GM19452 (cell line): ENCODE results near the gene ZNF586.
"Not testable (repeated sequence)": the region's sequence is repeated elsewhere in the genome, so short reads cannot be mapped to it uniquely, and the experiment has no call there.

ENCODE experiments used
- ATAC-seq: cut with Tn5 transposase; IDR thresholded peaks from one replicate; pipeline ENCODE4 v1.9.1; 2021; ENCODE audit not compliant: unreplicated experiment

The ZNF586 gene

DNA sequence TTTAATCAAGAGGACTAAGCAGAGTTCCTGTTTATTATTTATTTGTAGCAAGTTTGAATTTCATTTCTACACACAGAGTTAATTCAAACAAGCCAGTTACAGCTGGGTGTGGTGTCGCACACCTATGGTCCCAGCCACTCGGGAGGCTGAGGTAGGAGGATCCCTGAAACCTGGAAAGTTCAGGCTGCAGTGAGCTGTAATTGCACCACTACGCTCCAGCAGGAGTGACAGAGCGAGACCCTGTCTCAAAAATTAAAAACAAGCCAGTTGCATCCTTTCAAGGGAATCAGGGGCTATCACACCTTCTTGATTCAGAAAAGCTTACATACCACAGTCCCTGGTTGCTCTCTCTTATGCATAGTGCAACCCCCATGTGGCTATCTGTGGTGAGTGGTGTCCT lies 19.8 kb downstream of the ZNF586 start:
- ATAC-seq = no peak

DNA sequence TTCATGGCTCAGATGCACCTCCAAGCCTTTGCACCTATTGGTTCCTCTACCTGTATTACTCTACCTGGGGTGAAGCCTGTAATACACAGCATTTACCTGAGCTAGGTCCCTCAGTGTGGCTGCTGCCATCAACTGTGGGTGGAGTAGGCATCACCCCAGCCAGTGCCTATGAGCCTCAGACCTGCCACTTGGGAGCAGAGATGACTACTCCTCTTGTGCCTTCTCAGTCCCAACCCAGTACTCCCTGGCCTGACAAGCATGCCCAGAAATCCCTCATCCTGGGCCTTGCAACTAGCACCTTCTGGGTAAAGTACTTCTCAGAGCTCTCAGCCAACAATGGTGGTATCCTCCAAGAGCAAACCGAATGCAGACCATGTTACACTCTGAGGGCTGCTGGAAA lies 27.1 kb downstream of the ZNF586 start:
- not testable (repeated sequence) for ATAC-seq

DNA sequence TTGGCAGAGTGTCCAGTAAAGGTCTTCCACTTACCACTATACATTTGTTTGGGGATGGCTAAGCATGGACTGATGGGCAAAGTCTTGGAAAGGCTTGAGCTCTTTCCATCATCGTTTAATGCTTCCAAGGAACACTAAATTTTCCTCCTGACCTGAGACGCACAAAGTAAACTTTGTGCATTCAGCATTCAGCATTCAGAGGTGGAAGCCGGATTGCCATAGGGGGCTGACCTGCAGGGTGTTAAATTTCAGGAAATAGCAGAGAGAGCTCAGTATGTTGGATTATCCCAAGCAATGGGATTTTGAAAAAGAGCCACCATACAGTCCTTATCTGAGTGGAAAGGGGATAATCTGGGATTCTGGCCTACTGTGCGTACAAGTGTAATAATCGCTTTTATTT lies 31.2 kb downstream of the ZNF586 start:
- no peak for ATAC-seq

DNA sequence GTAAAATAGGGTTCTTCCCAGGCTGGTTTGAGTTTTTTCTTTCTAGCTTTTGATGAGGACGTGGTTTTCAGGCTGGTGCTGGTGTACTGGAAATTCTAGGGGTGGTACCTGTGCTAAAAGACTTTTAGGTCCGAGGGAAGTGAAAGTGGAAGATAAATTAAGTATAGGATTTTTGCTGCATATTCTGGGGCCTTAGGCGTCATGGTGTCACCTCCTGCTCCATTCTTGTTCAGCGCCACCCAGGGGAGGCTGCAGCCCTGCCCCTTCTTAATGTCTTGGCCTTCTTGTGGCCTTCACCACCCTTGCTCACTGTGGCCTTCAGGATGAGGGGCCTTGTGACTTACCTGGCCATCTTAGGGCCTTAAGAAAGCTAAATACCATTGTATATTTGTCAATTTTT lies 32.8 kb downstream of the ZNF586 start:
- ATAC-seq = no peak

DNA sequence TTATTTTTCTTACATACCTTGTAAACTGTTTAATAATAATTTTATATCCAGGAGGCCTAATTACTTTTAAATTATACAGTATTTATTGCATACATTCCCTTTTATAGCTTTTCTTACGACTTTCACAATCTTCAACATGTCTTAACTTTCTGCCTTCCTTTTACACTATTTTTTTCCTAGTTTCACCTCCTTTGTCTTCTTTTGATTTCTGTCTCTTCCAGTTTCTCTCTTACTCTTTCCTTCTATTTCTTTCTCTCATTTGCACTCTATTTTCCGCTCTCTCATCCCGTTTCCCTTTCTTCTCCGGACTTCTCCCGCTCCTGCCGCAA lies 33.8 kb downstream of the ZNF586 start:
- ATAC-seq = no peak

DNA sequence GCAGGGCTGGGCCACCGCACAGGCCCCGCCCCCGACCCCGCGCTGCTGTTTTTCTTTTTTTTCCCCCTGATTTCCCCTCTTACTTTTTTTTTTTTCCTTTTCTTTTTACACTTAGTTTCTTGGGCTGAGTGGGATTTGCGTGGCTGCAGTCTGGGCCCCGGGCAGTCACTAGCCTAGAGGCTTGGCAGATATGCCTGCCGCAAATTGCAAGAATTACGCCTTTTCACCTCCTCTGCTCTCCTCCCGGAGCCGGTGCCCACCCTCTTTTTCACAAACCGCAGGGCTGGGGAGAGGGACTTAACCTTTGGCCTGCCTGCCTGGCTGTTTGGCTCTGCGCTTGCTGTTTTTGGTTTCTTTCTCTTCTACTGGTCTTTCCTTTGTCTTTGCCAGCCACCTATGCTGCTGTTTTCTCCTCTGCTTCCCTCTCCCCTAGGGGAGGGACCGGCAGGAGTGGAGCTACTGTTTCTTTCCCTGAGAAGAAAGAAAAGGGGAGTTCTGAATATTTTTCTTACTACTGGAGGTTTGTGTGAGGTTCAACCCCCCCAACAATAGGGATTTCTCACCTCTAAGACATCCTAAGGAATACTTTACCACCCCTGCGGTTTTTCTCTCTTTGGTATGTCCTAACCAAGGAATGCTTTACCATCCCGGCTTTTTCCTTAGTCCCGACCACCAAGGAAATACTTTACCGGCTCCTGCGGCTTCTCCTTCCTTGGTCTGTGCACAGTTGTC lies 34.3 kb downstream of the ZNF586 start:
- no peak for ATAC-seq

DNA sequence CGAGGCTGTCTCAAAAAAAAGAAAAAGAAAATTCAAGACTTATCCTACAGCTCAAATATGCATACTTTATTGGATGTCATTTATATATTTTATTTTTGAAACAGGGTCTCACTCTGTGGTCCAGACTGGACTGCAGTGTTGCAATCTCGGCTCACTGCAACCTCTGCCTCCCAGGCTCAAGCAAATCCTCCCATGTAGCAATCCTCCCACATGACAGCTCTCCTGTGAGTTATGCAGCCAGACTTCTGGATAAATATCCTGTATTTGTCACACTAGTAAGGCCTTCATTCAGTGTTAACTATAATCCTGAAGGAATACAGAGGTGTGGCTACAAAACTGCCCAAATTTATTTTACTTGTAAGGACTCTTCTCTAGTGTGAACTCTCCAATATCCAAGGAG lies 38.1 kb downstream of the ZNF586 start:
- no peak for ATAC-seq

DNA sequence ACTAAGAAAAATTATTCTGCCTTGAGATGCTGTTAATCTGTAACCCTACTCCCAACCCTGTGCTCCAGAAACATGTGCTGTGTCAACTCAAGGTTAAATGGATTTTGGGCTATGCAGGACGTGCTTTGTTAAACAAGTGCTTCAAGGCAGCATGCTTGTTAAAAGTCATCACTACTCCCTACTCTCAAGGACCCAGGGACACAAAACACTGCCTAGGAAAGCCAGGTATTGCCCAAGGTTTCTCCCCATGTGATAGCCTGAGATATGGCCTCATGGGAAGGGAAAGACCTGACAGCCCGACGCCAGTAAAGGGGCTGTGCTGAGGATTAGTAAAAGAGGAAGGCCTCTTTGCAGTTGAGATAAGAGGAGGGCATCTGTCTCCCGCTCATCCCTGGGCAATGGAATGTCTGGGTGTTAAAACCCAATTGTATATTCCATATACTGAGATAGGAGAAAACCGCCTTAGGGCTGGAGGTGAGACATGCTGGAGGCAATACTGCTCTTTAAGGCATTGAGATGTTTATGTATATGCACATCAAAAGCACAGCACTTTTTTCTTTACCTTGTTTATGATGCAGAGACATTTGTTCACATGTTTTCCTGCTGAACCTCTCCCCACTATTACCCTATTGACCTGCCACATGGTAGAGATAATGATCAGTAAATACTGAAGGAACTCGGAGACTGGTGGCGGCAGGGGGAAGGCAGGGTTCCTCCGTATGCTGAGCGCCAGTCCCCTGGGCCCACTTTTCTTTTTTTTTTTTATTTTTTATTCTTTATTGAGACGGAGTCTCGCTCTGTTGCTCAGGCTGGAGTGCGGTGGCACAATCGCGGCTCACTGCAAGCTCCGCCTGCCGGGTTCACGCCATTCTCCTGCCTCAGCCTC lies 41.2 kb downstream of the ZNF586 start:
- not testable (repeated sequence) for ATAC-seq

DNA sequence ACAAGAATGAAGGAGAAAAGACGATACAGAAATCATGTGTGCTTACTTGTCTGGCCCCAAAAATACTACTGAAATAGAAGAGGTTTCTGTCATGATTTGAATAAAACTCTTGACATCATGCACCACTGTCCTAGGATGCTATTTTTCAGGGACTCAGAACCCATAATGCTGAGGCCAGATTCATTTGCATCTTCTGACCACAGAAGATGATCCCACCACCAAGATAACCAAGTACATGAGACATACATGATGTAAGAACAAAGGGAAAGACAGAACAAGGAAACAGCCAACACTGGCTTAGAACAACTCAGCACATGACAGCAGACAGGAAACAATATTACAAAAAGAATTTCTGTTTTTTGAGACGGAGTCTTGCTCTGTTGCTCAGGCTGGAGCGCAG lies 42.8 kb downstream of the ZNF586 start:
- ATAC-seq = no peak

DNA sequence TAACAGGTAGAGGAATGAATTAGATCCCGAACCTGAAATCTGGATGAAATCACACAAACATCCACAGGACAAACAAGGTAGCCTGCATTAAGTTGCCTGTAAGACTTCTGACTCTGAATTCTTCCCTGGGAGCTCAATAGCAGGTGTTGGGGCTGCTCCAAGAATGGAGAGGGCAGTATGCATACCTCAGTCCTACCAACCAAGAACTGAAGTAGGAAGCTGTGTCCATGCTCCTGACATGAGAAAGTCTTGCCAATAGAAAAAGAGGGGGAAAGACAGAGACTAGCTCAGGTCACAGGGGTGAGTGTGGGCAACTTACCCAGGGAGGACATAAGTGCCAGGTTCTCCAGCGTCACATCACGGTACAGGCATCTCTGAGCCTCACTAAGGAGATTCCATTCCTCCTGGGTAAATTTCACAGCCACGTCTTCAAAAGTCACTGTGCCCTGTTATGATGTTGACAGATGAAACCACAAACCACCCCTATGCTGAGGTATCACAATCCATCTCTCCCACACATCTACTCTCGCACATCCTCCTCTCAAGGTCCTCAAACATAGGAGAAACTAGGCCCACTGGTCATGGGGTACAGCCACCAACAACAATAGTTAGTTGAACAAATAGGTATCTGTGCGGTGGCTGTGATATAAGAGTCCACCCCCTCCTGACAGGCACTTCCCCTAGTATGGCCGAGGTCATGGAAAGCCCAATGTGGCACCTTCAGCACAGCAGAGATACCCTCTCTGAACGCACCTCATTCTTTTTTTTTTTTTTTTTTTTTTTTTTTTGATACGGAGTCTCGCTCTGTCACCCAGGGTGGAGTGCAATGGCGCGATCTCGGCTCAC lies 43.7 kb downstream of the ZNF586 start:
- not testable (repeated sequence) for ATAC-seq

DNA sequence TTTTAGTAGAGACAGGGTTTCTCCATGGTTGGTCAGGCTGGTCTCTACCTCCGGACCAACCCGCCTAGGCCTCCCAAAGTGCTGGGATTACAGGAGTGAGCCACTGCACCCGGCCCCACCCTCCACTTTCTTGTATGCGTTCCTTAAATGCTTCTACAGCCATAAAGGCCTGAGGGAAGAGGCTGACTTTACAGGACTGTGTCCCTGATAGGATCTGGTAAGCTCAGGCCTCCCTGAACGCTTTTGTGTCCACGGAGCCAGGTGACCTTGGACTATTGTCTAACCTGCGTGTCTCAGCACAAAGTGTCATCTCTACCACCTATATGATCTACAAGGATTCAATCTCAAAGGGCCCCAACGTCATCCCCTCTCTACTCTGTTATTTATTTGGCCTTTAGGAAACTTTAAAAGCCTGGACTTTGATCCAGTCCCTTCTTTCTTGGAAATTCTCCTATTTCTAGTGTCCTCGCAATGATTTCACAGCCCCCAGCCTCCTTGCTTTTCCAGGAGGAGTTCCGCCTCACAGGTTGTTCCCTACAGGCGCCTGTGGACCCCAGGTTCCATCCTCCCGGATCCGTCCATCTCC lies 44.5 kb downstream of the ZNF586 start:
- ATAC-seq = no peak

DNA sequence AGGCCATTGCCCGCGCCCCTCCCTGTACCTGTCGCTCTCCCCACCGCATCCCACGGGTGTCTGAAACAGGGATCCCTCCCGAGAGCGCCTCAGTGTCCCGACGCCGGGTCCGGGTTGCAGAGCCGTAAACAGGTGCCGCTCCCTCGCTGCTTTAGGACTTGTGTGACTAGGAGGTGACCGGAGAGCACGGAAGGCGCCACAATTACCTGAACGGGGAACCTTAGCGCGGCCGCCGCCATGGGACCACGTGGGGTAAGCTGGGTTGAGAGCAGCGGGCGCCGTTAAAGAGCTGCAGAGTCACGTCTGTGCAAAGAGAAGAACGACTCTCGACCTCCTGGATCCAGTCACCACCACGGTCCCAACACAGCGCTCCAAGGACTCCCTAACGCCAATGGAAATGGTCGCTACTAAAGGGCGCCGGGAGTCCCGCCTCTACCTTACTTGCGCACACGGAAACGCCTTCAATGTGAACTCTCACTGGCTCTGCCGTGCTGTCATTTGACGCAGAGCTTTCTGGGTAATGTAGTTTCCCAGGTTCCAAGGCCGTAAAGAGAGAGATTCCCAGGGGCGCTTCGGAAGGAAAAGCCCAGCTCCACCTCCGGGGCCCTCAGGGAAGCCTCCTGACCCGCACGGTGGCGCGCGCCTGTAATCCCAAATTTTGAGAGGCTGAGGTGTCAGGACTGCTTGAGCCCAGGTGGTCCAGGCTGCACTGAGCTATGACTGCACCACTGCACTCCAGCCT lies 45.2 kb downstream of the ZNF586 start, which contains the start of gene ZNF552:
ZNF552 (minus strand) TSS at position 409 of the 742 bp plus-strand sequence; CDS start at position 239, 170 bp downstream.
- ATAC-seq = peak; percentile 71

DNA sequence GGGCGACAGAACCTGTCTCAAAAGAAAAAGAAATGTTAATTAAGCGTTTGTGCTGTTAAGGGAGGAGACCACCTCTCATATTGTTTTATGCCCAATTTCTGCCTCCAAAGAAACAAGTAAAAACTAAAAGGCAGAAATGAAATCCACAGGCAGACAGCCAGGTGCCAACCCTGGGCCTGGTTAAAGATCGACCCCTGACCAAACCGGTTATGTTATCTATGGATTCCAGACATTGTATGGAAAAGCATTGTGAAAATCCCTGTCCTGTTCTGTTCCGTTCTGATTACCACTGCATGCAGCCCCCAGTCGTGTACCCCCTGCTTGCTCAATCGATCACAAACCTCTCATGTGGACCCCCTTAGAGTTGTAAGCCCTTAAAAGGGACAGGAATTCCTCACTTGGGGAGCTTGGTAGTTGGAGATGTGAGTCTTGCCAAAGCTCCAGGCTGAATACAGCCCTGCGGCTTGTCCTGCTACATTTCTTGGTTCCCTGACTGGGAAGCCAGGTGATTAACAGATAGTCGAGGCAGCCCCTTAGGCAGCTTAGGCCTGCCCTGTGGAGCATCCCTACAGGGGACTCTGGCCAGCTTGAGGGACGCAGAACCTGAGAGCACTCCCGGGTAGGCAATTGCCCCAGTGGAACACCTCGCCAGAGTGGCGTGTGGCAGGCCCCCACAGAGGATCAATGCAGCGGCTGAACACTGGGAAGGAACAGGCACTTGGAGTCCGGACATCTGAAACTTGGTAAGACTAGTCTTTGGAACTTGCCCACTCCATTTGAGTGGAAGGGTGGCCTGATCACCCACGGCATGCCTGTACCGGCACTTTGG lies 46.0 kb downstream of the ZNF586 start:
- no peak for ATAC-seq

DNA sequence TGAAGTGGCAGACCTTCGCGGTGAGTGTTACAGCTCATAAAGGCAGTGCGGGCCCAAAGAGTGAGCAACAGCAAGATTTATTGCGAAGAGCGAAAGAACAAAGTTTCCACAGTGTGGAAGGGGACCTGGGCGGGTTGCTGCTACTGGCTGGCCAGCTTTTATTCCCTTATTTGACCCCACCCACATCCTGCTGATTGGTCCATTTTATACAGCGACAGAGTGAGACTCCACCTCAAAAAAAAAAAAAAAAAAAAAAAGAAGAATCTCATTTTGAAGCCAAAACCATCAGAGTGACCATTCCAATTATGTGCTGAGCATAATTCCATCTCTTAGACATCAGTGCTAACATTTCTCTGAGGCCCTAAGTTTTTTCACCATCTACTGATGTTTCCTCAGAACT lies 47.2 kb downstream of the ZNF586 start:
- ATAC-seq = no peak

DNA sequence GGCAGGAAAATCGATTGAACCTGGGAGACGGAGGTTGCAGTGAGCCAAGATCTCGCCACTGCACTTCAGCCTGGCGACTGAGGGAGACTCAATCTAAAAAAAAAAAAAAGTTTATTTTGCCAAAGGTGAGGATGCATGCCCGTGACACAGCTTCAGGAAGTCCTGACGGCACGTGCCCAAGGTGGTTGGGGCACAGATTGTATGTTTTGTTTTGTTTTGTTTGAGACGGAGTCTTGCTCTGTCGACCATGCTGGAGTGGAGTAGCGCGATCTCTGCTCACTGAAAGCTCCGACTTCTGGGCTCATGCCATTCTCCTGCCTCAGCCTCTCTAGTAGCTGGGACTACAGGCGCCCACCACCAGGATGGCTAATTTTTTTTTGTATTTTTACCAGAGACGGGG lies 48.5 kb downstream of the ZNF586 start:
- no peak for ATAC-seq

DNA sequence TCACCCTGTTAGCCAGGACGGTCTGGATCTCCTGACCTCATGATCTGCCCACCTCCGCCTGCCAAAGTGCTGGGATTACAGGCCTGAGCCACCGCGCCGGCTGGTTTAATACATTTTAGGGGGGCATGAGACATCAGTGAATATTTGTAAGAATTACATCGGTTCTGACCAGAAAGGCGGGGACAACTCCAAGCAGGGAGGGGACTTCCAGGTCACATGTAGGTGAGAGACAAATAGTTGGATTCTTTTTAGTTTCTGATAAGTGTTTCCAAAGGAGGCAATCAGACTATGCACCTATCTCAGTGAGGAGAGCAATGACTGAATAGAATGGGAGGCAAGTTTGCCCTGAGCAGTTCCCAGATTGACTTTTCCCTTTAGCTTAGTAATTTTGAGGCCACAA lies 48.9 kb downstream of the ZNF586 start:
- ATAC-seq = no peak

DNA sequence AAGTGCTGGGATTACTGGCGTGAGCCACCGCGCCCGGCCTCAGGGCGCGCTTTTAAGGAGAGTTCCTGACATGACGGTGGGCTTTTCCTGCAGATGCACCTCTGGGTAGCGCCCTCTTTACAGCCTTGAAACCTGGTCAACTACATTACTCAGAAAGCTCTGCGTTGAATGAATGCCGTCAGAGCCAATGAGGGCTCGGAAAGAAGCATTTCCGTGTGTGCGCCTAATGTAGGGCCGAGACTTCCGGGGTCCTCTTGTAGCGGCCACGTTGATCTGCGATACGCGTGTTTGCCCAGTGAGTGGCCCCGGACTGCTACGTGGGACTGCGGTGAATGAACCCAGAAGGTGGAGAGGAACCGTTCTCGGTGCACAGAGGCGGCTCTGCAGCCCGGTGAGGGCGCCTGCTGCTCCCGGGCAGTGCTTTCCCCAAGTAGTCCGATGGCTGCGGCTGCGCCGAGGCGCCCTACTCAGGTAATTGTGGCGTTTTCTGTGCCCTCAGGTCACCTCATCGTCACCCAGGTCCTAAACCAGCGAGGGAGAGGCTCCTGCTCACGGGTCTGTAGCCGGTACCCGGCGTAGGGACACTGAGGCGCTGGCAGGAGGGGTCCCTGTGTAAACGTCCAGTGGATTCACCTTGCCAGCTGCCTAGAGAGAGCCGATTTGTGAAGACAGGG lies 50.1 kb downstream of the ZNF586 start:
- peak; percentile 88 for ATAC-seq

DNA sequence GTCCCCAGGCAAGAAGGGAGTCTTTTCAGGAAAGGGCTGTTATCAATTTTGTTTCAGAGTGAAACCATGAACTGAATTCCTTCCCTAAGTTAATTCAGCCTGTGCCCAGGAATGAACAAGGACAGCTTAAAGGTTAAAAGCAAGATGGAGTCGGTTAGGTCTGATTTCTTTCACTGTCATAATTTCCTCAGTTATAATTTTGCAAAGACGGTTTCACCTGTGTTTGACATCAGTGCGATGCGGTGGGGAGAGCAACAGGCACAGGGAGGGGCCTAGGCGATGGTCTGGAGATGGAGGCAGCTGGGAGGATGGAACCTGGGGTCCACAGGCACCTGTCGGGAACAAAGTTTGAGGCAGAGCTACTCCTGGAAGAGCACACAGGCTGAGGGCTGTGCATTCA lies 51.1 kb downstream of the ZNF586 start:
- no peak for ATAC-seq

DNA sequence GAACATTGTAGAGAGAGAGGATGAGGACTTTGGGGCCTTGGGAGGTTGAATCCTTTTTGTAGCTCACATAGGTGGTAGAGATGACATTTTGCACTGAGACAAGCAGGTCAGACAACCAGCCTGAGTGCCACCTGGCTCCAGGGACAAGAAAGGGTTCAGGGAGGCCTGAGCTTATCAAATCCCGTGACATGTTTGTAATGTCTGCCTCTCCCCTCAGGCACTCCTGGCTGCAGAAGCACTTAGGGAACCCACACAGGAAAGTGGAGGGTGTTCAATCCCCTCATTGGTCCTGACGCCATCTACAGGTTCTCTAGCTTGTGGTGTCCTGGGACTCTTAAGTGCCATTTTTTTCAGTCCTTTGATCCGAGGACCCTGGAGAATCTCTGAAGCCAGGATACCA lies 51.6 kb downstream of the ZNF586 start:
- not testable (repeated sequence) for ATAC-seq
